CD4-positive, alpha-beta T cell treated with Interleukin-6 at 100 ng/mL for 8 hours (primary cell): ENCODE measurements around the gene DISC1.
"Not testable (repeated sequence)": the region's sequence is repeated elsewhere in the genome, so short reads cannot be mapped to it uniquely, and the experiment has no call there.

Source experiments
- DNase-seq: peaks from one replicate; pipeline ENCODE4 v3.0.0-alpha.2; 2020; ENCODE audit warnings: mixed read lengths, low spot score

Gene DISC1

DNA sequence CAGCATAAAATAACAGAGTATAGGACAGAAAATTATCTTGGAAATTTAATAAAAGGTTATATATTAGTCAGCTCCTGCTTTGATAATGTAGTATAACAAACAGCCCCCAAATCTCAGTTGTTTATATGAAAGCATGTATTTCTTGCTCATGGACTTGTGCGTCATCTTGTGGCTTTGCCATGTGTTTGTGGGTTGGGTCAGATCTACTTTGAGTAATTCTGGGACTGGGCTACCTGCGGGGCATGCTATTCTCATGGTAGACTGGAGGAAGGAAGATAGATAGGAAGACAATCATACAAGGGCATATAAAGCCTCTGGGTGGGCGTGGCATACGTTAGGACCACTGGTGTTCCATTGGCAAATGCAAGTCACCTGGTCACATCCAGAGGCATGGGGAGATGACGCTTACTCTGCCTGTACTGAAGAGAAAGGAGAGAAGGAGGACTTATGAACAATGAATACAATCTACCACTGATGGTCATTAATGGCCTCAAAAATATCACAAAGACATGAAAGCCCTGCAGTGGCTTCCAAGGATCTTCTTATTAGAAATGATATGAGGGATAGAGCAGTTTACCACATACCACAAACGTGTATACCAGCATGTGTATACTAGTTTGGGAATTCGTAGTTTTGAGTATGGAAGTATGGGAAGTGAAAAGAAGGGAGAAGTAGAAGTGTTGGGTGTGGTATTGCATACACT is 267.0 kb downstream of the DISC1 start:
- no peak for DNase-seq

DNA sequence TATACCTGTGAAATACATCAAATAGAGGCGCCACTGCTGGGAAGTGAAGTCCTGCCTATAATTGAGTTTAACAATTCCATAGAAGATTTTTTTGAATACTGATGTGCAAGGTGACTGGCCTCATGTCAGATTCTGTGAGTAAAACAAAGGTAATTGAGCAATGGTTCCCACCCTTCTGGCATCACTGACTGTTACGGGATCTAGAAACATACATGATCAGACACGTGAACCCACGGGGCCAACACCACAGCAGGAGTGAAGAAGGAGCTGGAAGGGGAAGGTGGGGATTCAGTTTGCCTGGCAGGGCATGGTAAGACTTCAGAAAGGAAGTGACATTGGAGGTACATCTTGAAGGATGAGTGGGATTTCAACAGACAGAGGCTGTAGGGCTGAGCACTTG is 270.2 kb downstream of the DISC1 start:
- DNase-seq: no peak

DNA sequence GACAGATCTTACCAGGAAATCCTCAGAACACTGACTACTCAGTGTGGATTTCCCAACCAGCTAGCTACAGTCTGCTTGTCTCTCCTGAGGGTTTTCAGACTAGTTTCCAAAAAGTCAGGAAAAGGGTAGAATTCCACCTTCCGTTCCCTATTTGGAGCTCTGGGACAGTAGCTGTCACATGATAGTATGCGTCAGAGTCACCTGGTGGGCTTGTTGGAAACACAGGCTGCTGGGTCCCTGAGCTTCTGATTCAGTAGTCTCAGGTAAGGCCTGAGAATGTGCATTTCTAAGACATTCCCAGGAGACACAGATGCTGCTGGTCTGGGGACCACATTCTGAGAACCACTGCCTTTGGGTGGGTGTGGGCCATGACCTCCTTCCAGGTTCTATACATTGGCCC is 272.5 kb downstream of the DISC1 start:
- no peak for DNase-seq

DNA sequence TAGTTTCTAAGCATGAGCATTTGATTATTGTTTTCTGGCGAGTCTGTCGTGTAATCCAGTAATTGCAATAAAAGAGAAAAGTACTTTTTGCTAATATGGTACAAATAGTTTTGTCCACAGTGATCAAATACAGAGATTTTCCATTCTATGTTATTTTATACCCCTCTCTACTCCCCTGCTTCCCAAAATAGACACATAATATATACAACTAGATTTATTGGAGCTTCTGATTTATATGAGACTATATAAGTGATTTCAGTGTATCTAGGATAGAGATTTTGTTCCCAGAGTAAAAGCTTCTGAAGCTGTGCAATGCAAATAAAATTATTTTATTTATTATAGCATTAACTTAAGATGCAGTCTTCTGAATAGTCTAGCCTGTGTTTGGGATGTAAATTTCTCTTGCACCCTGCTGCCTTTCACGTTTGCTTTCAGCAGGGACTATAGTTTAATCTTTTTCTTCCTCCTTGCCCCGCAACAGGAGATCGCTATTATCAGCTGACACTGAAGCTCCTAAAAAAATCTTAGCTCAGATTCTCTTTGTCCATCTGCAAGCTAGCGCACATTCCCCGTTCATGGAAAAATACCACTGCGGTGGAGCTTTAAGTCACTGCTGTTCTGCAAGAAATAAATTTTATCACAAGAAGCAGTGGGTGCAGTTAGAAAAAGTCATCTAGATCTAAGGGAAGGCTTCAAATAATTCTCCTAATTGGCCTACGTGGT is 273.3 kb downstream of the DISC1 start:
- DNase-seq: no peak

DNA sequence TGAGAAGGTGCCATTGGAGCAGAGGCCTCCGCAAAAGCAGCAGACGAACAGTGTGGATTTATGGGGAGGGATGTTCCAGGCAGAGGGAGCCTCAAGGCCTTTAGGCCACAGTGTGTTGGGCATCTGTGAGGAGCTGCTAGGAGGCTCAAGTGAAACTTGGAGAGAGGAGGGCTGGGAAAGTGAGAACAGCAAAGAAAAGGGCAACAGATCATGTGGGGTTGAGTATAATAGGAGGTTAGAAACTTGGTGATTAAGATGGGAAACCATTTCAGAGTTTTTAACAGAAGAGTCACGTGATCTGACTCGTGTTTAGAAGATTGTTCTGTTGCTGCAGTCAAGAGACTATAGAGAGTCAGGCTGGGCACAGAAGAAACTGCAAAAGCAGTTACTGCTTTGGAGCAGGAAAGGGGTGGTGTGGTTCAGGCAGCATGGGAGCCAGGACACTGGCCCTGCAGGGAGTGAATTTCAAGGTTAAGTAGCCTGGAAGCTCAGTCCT is 277.0 kb downstream of the DISC1 start:
- no peak for DNase-seq

DNA sequence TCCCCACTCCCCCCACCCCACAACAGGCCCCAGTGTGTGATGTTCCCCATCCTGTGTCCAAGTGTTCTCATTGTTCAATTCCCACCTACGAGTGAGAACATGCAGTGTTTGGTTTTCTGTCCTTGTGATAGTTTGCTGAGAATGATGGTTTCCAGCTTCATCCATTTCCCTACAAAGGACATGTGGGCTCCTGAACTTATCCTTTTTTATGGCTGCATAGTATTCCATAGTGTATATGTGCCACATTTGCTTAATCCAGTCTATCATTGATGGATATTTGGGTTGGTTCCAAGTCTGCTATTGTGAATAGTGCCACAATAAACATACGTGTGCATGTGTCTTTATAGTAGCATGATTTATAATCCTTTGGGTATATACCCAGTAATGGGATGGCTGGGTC is 280.7 kb downstream of the DISC1 start:
- DNase-seq: not testable (repeated sequence)

DNA sequence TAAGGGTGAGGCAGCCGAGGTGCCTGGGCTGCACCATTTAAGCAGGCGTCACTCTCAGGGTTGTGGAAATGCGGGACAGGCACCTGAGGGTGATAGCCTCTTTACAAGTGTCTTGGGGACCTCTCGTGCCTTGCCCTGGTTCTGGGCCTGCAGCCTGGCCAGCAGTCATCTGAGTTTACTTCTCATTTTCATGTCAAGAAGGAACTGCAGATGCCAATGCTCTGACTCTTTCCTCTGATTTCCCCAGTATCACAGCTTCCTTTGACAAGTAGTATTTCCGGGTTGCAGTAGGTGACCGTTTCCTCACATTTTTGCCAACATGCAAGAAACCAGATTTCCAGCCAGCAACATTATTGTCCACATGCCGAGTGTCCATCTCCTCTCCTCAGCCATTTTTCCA is 286.9 kb downstream of the DISC1 start:
- no peak for DNase-seq

DNA sequence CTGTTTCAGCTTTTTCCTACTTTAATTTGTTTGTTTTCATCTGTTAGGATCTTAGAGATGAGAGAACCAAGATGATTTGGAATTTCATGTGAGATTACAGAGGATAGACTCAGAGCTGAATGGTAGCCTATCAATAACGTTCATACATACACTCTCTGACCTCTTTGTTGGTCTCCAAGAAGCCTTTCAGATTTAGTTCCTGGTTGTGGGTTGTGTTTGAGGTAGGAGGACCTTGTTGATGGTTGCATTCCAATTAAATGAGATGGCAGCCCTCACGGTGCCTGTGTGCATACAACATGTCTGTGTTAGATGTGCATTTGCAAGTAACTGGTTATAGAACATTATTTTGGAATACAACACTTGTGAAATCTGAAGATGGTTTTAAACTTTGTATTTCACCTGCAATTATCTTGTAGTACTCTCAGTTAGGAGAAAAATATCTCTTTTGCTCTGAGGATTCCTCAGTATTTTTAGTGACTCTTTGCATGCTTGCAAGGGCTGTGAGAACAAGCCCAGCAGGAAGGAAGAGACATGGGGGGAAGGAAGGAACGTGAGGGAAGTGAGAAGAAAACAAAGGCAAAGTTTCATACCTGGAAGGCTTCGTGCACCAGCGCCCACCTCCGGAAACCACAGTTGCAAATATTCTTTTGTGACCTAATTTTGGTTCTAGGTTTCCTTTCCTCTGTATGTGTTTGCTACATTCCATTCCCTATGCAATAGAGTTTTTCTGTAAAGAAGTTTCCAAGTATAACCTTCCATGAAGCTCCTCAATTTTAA is 291.8 kb downstream of the DISC1 start:
- DNase-seq: peak; percentile 53

DNA sequence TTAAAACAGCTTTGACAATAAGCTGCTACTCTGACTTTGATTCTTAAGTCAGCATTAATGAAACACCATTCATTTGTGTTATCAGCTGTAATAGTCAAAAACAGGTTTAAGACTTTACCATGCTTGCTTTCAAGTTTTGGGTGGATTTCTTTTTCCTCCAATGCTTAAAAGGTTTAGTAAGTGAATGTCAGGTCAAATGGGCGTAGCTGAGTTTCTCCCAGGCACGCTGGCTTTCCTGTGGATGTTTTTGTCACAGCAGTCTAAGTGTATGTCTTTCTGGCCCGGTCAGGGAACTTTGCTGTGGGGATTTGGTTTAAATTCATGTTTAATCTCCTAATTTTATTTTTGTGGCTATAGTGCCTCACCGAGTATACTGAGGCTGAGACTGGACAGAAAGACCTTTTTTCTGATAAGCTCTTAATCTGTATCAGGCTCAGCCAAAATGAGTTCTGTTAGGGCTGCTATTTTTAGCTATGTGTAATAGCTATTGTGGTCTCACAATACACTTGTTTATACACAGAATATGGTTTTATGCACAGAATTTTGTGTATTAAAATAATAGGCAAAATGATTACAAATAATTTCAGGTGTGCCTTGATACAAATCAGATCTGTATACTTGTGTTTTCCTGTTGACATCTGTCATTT is 292.8 kb downstream of the DISC1 start:
- DNase-seq: no peak

DNA sequence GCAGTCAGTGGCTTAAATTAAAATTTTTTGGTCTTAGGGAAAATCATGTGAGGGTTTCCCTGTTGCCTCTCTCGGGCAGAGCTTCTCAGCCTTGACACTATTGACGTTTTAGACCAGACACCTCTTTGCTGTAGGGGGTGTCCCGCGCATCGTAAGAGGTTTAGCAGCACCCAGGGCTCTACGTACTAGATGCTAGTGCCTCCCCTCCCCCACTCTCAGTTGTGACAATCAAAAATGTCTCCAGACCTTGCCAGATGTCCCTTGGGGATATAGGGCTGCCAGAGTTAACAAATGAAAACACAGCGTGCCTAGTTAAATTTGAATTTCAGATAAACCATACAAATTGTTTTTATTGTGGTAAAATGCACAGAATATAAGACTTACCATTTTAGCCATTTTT is 293.3 kb downstream of the DISC1 start:
- no peak for DNase-seq

DNA sequence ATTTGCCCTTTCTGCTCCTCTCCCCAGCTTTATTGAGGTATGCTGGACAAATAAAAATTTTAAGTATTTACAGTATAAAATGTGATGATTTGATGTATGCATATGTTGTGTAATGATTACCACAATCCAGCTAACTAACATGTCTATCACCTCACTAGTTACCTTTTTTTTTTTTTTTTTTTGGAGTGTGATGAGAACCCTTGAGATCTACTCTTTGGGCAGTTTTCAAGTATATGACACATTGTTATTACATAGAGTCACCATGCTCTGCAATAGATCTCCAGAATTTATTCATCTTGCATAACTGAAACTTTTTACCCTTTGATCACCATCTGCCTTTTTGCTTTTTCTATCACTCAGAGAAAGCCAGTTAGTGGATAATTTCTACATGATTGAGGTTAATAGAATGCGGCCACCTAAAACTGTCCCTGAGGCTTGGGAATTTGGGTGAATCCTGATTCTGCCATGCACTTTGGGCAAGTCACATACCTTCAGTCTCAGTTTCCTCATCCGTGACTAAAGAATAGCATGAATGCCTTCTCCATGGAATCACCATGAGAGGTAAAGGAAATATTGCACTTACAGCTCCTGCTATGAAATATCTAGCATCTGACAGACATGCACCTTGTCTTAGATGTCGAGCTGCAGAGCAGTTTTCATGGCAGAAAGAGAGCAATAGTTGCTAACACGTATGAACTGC is 295.2 kb downstream of the DISC1 start:
- no peak for DNase-seq

DNA sequence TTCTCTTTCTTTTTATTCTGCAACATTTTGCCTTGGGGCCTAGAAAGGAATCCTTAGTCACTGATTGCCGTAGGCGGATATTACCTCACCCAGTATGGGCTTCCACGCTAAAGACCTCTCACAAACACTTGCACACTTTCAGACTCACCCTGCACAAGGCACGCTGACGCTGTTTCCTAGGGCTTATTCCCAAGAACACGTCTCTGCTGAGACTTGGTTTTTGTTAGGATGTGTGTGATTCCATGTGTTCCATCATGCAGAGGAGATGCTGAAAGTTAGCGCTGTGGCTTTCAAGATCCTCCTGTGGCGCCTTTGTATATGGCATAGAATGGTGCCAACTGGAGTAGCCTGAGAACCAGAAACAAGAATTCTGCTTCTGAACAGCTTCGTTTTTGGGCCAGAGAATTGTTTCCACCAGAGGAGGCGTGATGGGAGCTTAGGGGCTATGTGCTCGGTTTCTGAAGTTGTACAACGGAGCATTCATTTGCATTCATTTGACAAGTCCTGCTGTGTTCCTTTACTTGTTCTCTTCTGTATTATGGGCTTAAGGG is 297.0 kb downstream of the DISC1 start:
- no peak for DNase-seq

DNA sequence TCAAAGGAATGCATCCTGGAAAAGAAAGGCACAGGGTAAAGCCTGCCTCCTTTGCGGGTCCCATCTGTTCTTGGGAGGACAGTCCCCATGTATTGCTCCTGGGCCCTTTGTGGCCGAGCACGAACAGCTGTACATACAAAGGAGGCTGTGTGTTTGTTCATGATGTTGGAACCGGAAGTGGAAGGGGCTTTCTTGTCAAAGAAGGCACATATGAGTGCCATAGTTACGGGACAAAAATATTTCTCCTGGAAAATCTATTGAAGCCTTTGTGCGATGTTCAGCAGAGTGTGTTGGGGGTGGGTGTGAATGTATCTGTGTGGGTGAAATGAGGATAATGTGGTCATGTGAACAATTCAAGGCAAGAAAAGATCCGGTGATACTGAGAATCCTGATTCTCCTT is 297.6 kb downstream of the DISC1 start:
- DNase-seq: no peak

DNA sequence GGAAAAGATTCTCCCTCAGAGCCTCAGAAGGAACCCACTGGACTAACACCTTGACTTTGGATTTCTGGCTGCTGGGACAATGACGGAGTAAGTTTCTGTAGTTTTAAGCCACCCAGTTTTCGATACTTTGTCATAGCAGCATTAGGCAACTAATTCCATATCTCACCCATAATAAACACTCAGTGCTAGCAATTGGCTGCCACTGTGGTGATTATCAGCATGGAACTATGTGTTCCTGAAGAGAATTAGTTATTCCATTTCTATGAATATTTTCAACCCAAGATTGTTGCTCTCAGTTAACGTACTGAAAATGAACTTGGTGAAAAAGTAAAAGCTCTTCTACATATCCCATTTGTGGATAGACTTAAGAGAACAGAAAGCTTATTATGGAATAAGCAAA is 299.3 kb downstream of the DISC1 start:
- no peak for DNase-seq

DNA sequence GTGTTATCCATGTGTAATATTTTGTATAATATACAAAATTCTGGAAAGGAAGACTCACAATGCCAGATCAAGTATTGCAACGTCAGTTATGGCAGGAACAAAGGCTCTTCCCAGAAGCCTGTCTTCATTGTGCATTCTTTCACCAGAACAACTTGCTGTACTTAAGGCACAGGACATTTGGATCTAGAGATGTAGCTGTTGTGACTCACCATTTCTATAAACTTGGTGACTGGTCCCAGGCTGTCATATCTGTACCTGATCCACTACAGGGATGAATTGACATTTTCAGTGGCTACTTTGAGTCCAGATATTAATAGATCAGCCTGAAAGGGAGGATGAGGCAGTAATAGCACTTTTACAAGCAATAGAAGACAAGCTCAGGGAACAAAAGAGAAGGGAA is 299.8 kb downstream of the DISC1 start:
- no peak for DNase-seq

DNA sequence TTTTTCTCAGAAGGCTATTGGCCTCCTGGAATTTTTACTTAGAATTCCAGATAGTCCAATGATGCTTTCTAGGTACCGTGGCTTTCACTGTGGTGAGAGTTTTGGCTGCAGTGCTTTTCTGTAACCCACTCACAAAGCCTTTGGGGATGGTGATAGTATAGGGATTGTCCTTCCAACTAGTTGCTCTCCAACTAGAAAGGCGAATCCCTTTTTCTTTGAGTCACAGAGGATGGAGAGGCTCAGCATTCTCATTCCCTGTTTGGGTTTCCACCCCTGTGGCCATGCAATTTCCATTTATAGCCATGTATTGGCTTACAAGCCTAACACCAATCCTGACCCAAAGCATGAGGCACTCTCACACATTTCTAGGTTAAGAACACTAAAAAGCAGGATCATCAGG is 300.3 kb downstream of the DISC1 start:
- DNase-seq: no peak

DNA sequence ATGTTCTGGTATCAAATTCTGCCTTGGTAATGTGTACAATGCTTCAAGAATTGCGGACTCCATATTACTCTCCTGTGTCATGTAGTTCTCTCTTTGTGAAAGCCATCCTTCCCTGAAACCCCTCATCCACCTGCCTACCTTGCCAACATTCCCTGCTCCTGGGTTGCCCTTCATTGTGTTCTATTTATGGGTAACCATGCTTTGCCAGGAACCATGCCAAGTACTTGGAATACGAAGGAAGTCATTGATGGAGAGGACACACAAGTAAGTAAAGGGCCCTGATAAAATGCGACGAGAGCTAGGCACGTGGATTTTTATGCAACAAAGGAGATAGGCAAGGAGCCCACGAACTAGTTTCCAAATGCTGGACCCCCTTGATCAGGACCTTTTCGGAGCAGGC is 300.8 kb downstream of the DISC1 start:
- DNase-seq: no peak

DNA sequence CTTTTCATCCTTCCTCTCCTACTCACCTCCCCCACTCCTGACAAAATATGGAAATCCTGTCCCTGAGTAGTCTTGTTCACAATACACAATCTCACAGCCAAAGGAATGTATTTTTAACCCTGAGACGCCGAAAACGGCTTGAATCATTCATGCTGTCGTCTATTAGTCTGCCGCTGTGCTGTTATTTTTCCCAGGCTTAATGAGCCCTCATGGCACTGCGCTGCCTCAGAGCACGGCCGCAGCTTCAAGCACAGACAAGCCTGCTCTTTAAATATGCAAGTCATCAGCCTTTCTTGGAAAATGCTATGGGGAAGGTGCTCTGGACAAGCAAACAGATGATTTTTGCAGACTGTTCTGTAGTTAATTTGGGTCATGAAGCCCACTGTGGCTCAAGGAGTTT is 302.7 kb downstream of the DISC1 start:
- DNase-seq: no peak

DNA sequence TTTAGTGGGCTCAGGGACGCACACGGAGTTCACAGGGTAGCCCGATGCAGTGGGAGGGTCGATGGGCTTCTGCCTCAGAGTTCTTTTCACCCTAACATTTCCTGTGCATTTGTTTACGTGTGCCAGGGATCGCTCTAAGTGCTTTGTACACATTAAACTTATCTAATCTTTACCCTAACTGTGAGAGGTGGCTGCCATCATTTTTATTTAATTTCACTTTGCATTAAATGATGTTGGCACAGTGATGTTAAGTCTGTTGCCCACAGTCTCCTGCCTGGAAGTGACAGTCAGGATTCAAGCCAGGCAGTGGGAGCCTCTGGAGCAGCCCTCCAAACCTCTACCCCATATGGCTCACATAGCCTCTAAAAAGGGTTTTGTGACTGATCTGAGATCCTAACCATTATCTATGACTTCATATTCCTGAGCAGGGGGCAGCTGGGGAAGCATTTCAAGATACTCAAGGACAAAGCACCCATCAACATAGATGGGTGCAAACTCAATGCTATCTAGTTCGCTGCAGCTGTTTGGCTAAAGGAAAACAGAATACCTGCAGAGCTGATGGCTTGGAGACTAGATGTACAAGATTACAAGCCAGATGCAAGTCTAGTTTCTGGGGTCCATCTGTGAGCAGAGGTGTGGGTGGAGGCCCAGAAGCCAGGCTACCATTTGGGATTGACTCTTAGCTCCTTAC is 303.8 kb downstream of the DISC1 start:
- DNase-seq: no peak

DNA sequence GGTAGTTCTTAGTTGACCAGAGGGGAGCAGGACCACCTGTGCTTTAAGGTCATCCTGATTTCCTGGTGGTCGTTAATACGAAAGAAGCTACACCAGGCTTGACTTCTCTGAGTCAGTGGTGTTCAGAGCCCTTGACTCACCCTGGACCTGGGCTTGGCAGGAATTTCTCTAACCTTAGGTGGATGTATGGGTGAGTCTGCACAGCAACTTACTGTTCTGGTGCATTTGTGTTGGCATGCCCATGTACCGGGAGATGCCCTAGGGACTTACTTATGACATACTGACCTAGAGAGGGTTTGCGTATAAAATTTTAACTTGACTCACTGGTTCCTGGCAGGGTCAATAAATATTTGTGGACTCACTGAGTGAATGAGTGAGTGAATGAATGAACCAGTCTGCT is 304.6 kb downstream of the DISC1 start:
- DNase-seq: no peak
